G401 (cell line): ENCODE data around the gene NOTCH1. TPM values are rescaled to one million over a fixed set of nuclear protein-coding genes. Genes with fewer than 3 reads are reported as not detected.
A peak's percentile ranks its signal among the peaks of the same experiment; 100 is the strongest.

Experiments used
- DNase-seq: peaks from one replicate; pipeline ENCODE4 v3.0.0-alpha.2; 2015; ENCODE audit warnings: low spot score
- in situ Hi-C: cut with HindIII; loops from 2 replicates; pipeline ENCODE4 v1.10.0; 2016; ENCODE audit warnings: low sequenced_read_pairs, mixed read lengths
- total RNA-seq: library from RNA; depleted of rRNA; stranded (reverse); fragments of >200 nt; shearing (Covaris generic); gene quantifications from 2 replicates; pipeline ENCODE4 v1.2.3, GENCODE V29; 2014

The NOTCH1 gene
- total RNA-seq, 1 experiment from 2014 or later: 13.8 TPM

DNA sequence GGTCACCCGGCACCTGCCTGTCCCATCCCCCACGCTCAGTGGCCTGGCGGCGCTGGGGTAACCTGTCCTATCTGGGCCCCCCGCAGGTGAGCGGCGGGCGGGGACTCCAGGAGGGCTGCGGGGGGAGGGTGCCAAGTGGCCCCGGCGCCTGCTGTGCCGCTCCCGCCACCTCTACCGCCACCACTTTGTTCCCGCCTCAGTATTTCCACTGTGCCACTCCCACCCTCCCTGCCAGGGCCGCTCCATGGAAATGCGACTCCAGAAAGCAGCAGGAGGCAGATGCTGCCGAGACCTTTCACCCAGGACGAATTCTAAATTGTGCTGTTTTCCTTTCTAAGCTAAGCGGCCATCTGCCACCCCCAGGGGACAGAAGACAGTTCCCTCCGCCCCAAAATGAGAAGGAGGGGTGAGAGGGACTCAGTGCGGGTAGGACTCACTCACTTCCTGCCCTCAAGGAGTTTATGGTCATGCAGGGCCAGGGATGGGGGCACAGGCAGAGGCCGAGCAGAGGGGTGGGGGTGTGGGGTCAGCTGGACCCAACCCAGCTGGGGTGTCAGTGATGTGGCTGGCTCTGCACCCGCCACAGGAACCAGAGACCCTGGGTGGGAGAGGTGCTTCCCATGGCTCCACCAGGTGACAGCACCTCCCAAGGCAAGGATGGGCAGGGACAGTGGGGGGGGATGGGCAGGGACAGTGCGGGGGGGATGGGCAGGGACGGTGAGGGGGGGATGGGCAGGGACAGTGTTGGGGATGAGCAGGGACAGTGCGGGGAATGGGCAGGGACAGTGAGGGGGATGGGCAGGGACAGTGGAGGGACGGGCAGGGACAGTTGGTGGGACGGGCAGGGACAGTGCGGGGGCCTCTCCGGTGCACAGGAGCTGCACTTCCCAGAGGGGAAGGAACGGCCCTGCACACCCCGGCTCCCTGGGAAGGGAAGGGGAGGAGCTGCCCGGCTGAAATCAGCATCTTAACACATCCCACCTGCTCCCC lies 17.8 kb downstream of the NOTCH1 start:
- in situ Hi-C loops: no loop called here
- no peak for DNase-seq

DNA sequence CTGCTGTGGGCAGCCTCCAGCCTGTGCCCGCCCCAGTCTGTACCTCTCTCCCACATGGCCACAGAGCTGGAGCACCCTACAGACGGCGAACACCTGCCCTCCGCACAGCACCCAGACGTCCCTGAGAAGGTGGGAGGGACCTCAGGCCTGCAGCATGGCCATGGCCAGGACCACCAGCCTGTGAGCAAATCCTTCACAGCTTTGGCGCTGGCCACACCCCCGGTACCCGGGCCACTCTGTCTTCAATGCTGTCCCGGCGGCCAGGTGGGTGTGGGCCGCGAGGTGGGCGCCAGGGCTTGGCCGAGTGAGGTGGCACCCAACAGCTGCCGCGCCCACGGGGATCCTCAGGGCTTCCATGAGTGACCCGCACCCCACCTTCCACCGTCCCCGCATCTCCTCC lies 18.7 kb downstream of the NOTCH1 start:
- no peak for DNase-seq
- in situ Hi-C loops: no loop called here

DNA sequence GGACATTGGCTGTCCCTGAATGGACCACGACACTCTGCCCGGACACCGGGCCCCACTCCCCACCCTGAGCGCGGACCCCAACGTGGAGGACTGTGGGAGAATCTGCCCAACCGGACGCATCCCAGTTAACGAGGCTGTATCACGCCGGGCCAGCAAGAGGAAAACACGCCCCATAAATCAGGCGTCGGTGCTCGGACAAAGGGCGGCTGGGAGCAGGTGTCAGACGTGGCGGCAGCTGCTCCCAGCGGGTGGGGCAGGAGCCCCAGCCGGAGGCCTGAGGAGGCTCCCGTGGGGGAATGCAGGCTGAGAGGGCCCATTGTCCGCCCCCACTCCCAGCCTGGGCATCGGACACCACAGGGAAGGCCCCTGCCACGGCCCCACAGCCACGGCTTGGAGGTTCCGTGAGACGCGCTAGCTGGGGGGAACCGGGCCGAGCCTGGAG lies 19.2 kb downstream of the NOTCH1 start:
- no peak for DNase-seq
- in situ Hi-C loops: no loop called here

DNA sequence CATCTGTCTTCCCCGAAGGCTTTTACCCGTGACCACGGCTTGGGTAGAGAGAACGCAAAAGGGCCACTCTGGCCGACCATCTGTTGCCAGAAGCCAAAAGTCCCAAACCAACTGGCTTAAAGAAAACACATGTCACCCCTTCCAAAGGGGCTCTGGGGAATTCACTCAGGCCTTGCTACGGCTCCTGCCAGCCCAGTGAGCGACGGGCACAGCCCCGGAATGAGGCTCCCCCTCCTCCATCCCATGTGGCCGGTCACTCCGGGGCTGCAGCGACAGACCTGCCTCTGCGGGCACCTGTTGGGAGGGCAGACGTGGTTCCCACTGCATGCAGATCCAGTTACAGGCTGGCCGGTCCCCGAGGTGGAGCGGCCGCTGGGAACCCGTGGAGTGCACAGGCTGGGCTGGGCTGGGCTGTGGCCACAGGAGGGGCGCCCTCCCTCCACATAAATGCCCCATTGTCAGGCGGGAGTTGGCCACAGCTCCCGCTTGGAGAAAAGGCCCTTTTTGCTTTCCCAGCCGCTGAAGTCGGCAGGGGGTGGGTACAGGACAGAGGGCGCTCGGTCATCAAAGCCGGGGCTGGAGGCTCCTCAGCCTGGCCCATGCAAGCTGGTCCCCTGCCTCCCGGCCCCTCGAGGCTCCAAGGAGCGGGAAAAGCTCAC lies 19.9 kb downstream of the NOTCH1 start:
- peak; percentile 19 for DNase-seq
- in situ Hi-C loops: no loop called here

DNA sequence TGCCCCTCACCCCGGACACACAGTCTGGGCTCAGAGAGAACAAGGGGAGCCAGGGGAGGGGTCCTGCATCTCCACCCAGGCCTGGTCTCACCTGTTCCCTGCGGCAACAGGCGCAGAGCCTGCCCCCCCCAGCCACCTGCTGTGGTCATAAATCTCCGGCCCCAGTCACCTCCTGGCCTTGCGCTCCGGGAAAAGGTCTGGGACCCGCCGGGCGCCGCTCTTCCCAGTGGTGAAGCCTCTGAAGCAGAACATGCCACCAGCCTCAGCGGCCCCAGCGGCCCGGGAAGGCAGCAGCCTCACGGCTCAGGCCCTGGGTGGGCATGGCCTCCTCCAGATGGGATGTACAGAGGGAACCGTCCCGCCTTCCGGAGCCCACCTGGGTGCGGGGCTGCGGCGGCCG lies 20.6 kb downstream of the NOTCH1 start:
- no peak for DNase-seq

DNA sequence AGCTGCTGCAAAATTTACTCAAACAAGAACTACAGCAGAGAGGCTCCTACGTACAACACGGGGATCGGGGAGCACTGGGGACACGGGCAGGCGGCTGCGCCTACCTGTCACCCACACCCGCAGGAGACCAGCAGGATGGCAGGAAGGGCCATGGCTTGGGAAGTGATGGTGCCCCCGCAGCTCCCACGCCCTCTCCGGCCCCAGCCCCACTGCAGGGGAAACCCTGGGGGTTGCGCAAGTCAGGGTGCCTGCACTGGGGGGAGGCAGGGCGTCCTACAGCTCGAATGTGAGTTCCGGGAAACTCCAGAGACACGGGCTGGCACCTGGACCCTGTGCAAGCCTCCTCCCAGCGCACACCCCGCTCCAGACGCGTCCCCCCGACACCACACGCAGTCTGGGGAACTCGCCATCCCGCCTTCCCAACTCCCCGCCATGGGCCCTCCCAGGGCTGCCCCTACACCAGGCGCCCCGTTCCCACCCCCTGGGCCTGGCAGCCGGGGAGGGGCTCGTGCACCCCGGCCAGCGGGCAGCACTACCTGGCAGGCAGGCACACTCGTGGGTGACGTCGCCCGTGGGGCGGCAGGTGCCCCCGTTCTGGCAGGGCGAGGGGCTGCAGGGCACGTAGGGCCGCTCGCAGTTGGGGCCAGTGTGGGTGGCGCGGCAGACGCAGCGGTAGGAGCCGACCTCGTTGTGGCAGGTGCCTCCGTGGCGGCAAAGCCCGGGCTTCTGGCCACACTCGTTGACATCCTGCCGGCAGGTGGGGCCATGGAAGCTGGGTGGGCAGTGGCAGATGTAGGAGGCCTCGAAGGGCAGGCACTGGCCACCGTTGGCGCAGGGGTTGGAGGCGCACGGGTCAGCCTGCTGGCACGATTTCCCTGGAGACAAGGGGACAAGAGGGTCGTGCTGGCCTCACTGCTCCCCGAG lies 23.3 kb downstream of the NOTCH1 start:
- no peak for DNase-seq
- in situ Hi-C loops: no loop called here

More for the DNA sequence above, 20.6 kb downstream of the NOTCH1 start:
- in situ Hi-C loops: no loop called here

DNA sequence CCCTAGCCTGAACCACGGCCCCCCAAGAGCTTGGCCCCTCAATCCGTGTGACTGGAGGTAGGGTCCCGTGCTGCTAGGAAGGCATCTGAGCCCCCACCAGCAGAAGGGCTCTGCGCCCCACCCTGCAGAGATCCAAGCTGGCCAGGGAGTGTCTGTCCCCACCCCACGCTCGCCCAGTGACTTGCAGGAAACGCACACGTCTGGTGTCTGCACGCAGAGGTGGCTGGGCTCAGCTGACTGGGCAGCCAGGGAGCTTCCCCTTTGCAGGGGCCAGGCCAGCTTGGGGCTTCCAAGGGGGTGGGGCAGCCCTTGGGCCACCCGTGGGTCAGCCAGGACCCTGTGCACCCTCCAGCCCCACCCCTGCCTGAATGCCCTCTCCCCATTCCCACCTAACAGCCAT lies 24.3 kb downstream of the NOTCH1 start:
- DNase-seq: no peak
- in situ Hi-C loops: no loop called here

DNA sequence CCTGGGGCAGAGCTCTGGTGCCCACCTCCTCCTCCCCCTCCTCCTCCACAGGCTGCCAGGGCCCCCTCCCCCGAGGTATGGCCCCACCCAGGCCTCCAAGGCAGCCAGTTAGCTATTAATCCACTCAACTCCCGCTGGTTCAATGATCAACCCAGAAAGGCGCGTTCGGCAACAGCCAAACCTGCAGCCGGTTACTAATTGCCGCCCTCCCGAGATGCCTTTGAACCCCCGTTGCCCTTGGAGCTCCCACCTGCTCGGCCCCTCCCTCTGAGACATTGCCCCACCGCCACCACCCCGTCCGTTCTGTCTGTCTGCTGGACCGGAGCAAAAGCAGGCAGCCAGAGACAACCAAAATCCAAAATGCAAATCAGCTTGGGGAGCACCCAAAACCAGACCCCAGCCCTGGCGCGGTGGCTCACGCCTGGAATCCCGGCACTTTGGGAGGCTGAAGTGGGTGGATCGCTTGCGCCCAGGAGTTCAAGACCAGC lies 25.8 kb downstream of the NOTCH1 start:
- in situ Hi-C loops: no loop called here
- DNase-seq: no peak

DNA sequence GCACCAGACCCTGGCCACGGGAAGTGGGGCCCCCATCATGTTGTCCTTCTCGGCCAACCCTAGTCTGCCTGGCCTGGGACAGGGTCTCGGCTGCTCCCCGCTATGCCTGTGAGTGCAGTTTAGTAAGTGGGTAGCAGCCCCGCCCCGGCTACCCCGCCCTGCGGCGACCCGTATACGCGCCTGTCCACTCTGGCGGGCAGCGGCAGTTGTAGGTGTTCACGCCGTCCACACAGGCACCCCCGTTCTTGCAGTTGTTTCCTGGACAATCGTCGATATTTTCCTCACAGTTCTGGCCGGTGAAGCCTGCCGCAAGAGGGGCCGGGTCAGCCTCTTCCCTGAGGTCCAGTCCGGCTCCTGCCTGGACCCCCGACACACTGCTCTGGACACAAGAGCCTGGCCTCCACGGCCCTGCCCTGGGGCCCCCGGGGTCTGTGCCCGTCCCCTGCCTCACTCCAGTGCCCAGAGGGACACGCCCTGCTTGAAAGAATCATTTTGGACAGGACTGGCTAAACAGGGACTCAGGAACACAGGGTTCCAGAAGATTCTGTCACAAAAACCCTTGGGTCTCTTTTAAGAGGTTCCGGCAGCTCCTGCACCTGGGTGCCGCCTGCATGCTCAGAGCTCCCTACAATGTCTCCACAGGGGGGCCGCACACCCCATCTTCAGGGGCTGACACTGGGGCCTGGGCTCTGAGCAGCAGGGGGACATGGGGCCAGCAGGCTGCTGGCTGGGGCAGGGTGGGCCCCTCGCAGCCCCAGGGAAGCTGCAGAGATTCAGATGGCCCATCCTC lies 26.4 kb downstream of the NOTCH1 start:
- DNase-seq: no peak
- in situ Hi-C loops: no loop called here

DNA sequence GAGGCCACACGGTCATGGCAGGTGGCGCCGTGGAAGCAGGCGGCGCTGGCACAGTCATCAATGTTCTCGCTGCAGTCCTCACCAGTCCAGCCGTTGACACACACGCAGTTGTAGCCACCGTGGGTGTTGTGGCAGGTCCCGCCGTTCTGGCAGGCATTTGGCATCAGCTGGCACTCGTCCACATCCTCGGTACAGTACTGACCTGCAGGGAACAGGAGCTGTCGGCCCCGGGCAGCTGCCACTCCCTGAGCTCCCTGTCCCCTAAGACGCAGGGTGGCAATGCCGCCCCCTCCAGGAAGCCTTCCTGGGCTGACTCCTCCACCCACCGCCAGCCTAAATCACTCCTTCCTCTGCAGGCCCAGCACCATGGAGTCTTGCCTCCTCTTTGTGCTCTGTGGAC lies 27.2 kb downstream of the NOTCH1 start:
- DNase-seq: no peak
- in situ Hi-C loops: no loop called here

DNA sequence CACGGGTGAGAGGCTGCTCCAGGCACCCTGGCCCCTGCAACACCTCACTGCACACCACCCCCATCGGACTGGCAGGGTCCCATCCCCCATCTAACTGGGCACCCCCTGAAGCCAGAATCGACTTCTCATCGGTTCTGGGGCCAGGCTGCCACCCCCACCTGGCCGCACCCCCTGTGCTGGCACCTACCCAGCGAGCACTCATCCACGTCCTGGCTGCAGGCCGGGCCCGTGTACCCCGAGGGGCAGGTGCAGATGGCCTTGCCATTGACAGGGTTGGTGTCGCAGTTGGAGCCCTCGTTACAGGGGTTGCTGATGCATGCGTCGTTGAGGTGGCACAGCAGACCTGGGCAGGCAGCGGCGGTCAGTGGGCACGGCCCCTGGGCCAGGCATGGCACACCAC lies 27.9 kb downstream of the NOTCH1 start:
- in situ Hi-C loops: no loop called here
- DNase-seq: no peak

DNA sequence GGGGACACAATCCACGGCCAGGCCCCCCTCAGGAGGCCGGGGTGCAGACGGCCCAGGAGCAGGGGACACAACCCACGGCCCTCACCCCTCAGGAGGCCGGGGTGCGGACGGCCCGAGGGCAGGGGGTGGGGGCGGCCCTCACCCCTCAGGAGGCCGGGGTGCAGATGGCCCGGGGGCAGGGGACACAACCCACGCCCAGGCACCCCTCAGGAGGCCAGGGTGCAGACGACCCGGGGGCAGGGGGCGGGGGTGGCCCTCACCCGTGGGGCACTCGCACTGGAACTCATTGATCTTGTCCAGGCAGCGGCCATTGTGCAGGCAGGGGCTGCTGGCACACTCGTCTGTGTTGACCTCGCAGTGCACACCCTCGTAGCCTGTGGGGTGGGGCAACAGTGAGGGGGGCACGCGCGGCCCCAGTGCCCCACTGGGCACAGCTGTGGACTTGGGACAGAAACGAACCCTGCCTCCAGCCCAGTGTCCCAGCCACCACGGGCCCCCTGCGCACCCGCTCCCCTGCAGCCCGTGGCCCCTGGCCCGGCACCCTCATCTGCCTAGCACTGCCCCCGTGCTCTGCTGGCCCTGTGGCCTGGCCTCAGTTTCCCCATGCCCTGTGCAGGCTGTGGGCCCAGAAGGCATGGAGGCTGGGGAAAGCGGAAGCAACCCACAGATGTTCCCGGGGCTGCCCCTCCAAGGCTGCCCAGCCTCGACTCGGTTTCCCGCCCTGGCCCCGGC lies 28.7 kb downstream of the NOTCH1 start:
- in situ Hi-C loops: no loop called here
- DNase-seq: no peak

DNA sequence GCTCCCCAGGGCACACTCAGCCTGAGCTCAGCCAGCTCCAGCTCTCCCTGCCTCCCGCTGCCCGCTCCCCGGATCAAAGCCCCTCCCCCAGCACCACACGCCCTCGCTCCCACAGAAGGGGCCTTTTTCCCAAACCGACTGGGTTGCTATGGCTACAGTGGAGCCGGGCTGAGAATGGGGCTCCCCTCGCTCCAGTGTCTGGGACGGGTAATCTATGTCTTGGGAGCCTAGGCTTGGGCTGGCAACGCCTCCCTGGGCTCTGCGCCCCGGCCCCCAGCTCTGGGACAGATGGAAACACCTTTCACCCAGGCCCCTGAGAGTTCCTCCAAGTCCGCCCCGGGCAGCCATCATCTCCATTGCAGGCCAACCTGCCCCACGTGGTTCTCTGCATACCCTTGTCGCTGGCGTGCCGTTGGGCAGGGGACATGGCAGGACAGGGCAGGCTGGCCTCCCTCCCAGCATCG lies 29.6 kb downstream of the NOTCH1 start:
- in situ Hi-C loops: no loop called here
- DNase-seq: peak; percentile 35

DNA sequence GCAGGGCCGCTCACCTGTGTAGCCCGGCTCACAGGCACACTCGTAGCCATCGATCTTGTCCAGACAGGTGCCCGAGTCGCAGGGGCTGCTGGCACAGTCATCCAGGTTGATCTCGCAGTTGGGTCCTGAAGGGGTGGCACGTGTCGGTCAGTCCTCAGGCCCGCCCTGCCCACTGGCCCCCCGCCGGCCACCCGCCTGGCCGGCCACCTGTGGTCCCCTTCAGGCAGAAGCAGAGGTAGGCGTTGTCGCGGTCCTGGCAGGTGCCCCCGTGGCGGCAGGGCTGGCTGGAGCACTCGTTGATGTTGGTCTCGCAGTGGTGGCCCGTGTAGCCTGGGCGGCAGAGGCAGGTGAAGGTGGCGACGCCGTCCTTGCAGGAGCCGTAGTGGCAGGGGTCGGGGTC lies 30.6 kb downstream of the NOTCH1 start:
- in situ Hi-C loops: no loop called here
- DNase-seq: no peak

DNA sequence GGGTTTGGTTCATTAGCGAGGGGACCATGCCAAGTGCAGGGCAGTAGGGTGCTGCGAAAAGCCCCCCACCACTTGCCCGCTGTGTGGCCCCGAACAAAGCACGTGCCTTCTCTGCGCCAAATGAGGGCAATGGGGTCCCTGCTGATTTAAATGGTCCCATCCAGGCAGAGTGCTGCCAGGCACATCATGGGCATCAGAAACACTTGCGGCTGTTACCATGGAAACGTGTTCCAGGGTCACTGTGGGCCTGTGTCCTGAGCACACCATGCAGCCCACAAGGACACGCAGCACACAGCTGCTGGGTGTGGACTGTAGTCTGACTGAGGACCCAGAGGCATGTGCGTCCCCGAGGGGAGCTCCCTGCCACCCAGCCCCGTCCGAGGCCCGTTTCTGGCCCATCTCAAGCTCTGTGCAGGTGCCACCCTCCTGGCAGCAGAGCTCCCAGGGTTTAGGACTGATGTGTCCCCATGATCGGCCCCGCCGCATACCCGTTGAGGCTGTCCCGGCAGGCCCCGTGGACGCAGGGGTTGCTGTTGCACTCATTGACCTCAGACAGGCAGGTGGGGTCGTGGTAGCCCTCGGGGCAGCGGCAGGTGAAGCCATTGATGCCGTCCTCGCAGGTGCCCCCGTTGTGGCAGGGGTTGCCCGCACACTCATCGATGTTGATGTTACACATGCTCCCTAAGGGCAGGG lies 31.7 kb downstream of the NOTCH1 start:
- in situ Hi-C loops: no loop called here
- DNase-seq: no peak

DNA sequence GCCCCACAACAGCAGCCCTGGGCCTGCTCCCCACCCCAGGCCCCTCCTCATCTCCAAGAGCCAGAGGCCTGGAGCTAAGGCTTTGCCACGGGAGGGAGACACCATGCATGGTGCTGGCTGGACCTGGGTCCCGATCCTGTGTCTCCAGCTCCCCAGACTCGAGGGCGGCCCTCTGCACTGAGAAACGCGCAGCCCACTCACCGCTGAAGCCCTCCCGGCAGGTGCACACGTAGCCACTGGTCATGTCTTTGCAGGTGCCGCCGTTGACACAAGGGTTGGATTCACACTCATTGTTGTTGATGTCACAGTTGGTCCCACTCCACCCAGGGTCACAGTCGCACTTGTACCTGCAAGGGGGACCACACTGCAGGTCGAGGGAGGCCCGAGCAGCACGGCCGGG lies 32.7 kb downstream of the NOTCH1 start:
- in situ Hi-C loops: no loop called here
- DNase-seq: no peak

DNA sequence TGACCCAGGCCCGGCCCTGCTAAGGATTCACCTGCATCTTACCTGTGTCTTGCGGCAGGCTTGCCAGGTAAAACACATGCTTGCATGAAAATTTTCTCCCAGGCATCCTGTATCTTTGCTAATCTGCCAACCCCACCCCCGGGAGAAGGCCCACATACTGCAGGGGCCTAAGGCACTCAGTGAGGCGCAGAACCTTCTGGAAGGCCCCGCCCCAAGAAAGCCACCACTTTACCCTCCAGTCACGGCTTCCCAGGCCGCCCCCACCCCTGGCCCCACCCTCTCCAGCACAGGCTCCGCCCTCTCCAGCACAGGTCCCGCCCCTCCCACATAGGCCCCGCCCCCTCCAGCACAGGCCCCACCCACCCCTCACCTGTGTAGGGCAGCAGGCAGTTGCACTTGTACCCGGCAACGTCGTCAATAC lies 33.2 kb downstream of the NOTCH1 start:
- no peak for DNase-seq
- in situ Hi-C loops: no loop called here
